GM21515 (cell line): ENCODE results near the gene CYP27B1.

Experiments
- ATAC-seq: cut with Tn5 transposase; IDR thresholded peaks from one replicate; pipeline ENCODE4 v1.9.1; 2021; ENCODE audit not compliant: unreplicated experiment

CYP27B1 gene

GRCh38 chr12:57736741-57737466 lies 30.0 kb downstream of the CYP27B1 start:
- ATAC-seq, result no peak

GRCh38 chr12:57735952-57736740 lies 30.7 kb downstream of the CYP27B1 start:
- no peak for ATAC-seq

- no peak for ATAC-seq
Measured at GRCh38 chr12:57735198-57735855, 31.6 kb downstream of the CYP27B1 start.

- no peak for ATAC-seq
Measured at GRCh38 chr12:57734591-57734990, 32.3 kb downstream of the CYP27B1 start.

- ATAC-seq, result no peak
Measured at GRCh38 chr12:57733928-57734327, 33.0 kb downstream of the CYP27B1 start.

- no peak for ATAC-seq
Measured at GRCh38 chr12:57732726-57733593, 33.9 kb downstream of the CYP27B1 start.

GRCh38 chr12:57732270-57732669 lies 34.6 kb downstream of the CYP27B1 start:
- no peak for ATAC-seq

GRCh38 chr12:57731411-57732080 lies 35.3 kb downstream of the CYP27B1 start:
- ATAC-seq, result no peak

GRCh38 chr12:57730336-57731067 lies 36.4 kb downstream of the CYP27B1 start:
- no peak for ATAC-seq

GRCh38 chr12:57729321-57729844 lies 37.5 kb downstream of the CYP27B1 start:
- no peak for ATAC-seq

GRCh38 chr12:57727758-57728395 lies 39.0 kb downstream of the CYP27B1 start:
- ATAC-seq, result no peak

- ATAC-seq, result no peak
Measured at GRCh38 chr12:57726884-57727757, 39.8 kb downstream of the CYP27B1 start.

GRCh38 chr12:57726151-57726883 lies 40.6 kb downstream of the CYP27B1 start:
- ATAC-seq, result no peak

GRCh38 chr12:57725851-57726150 lies 41.1 kb downstream of the CYP27B1 start:
- no peak for ATAC-seq

- ATAC-seq, result no peak
Measured at GRCh38 chr12:57724936-57725740, 41.7 kb downstream of the CYP27B1 start.

- ATAC-seq, result no peak
Measured at GRCh38 chr12:57724003-57724935, 42.6 kb downstream of the CYP27B1 start.
